ENCODE measurements around the gene TMEM145. TPM values are rescaled to one million over a fixed set of nuclear protein-coding genes. Genes with fewer than 3 reads are reported as not detected.

Gene TMEM145
- total RNA-seq, 6 experiments from 2014 or later: 0.10 to 0.16 (median 0.12) TPM; not detected in 3

GRCh38 chr19:42303101-42303464 lies 10.0 kb upstream of the TMEM145 start:
- Histone ChIP-seq H3K4me3 (no peak overlapping the region), H3K27me3 (no peaks in the 10 kb centered on the region), H3K4me1 (peaks cover 0 to 7% (median 0%) of the 10 kb centered on the region in 4 donors), H3K27ac (no peak overlapping the region), H3K36me3 (no peaks in the 10 kb centered on the region), H3K9me3 (no peaks in the 10 kb centered on the region)
- WGBS (ENCODE audit: insufficient coverage, low coverage, low lambda C conversion rate, missing lambda C conversion rate): 90% methylated on average over 9 of the region's 11 CpGs
- no peak for ATAC-seq
- no peak for TF ChIP-seq CTCF (IDR thresholded peaks at IDR 0.05)
- TF ChIP-seq POLR2A (IDR thresholded peaks at IDR 0.05): no peak
- intact Hi-C loops (cut with DNase I): no loop called here
- no peak for DNase-seq

- no peaks in the 10 kb centered on the region for H3K9me3 ChIP-seq
- H3K36me3 ChIP-seq: no peaks in the 10 kb centered on the region
- intact Hi-C loops (cut with DNase I): no loop called here
- 69% methylated on average over 8 of the region's 8 CpGs for WGBS (ENCODE audit: insufficient coverage, low coverage, low lambda C conversion rate, missing lambda C conversion rate)
- H3K4me3 ChIP-seq: no peak overlapping the region
- no peaks in the 10 kb centered on the region for H3K4me1 ChIP-seq
- no peaks in the 10 kb centered on the region for H3K27me3 ChIP-seq
- TF ChIP-seq POLR2A (IDR thresholded peaks at IDR 0.05) (no peak), CTCF (IDR thresholded peaks at IDR 0.05) (no peak)
- ATAC-seq (no peak), DNase-seq (no peak)
- H3K27ac ChIP-seq: no peak overlapping the region
These were observed 9.2 kb upstream of the TMEM145 start for GRCh38 chr19:42303876-42304275.

DNA sequence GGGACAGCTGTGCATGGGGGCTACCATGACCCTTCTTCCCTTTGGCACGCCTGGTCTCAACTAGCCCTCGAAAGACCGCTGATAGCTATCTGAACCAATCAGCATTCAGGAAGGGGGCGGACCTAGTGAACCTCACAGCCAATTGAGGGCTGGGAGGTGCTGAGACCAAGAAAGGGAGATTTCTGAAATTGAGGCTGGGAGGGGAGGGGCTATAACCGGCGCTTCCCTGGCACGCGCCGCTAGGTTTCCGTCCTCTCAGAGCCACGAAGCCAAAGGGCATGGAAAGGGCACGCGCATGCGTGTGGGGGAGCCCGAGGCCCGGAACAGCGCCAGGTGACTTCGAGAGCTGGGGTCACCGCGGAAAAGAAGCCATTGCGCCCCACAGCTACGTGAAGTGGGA lies 6.5 kb upstream of the TMEM145 start:
- Histone ChIP-seq H3K9me3 (no peaks in the 10 kb centered on the region), H3K4me3 (no peak overlapping the region), H3K27me3 (no peaks in the 10 kb centered on the region), H3K36me3 (no peaks in the 10 kb centered on the region), H3K27ac (no peak overlapping the region), H3K4me1 (no peaks in the 10 kb centered on the region)
- DNase-seq (no peak), ATAC-seq (peak in 2 of 4 donors; percentile 10 to 28)
- 90% methylated on average over 4 of the region's 22 CpGs for WGBS (ENCODE audit: insufficient coverage, low coverage, low lambda C conversion rate, missing lambda C conversion rate)
- TF ChIP-seq CTCF (IDR thresholded peaks at IDR 0.05): no peak
- TF ChIP-seq POLR2A (IDR thresholded peaks at IDR 0.05): no peak
- intact Hi-C loops (cut with DNase I): no loop called here

DNA sequence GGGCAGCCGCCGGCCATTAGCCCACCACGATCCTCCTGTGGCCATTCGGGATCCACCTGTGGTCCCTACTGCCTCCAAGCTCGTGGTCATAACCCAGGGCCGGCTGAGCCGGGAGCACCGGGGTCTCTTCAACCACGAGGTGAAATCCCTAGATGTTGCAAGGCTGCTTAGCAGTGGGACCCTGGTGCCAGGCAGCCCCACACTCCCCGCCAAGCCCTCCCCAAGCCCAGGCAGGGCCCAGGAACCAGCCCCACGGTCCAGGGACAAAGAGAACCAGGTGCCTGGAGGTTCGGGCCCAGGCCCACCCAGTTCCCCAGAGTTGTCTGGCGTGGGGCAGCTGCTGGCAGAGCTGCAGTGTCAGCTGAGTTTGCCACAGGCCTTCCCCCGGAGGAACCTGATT lies 3.4 kb upstream of the TMEM145 start:
- no CpG with 5 or more reads among the region's 14 CpGs for WGBS (ENCODE audit: insufficient coverage, low coverage, low lambda C conversion rate, missing lambda C conversion rate)
- no peak for ATAC-seq
- no peaks in the 10 kb centered on the region for H3K9me3 ChIP-seq
- TF ChIP-seq CTCF (IDR thresholded peaks at IDR 0.05): no peak
- TF ChIP-seq POLR2A (IDR thresholded peaks at IDR 0.05): no peak
- no peaks in the 10 kb centered on the region for H3K27me3 ChIP-seq
- H3K27ac ChIP-seq: no peak overlapping the region
- DNase-seq: no peak
- intact Hi-C loops (cut with DNase I): no loop called here
- peaks cover 0 to 6% (median 0%) of the 10 kb centered on the region in 4 donors for H3K4me1 ChIP-seq
- no peak overlapping the region for H3K4me3 ChIP-seq
- H3K36me3 ChIP-seq: no peaks in the 10 kb centered on the region

DNA sequence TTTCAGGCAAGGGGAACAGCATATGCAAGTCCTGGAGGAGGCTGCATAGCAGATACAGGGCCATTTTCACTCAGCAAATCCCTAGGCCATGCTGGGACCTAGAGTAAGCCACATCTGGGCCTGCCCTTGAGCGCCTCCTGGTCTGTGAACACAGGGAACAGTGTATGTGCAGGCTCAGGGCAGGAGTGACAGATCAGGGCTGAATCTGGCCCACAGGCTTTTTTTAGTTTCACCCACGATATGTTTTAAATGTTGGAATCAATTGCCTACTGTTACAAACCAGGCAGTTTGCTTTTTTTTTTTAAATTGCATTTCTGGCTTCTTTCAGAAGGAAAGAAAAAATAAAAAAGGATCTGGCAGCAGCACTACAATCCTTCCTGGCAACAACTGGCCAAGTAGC lies 1.5 kb upstream of the TMEM145 start:
- no peaks in the 10 kb centered on the region for H3K27me3 ChIP-seq
- intact Hi-C loops (cut with DNase I): no loop called here

More for the DNA sequence above, 1.5 kb upstream of the TMEM145 start:
- H3K4me1 ChIP-seq: peaks cover 0 to 6% (median 0%) of the 10 kb centered on the region in 4 donors
- TF ChIP-seq CTCF (IDR thresholded peaks at IDR 0.05): no peak
- no peak for TF ChIP-seq POLR2A (IDR thresholded peaks at IDR 0.05)
- no peak for ATAC-seq
- no peak overlapping the region for H3K27ac ChIP-seq
- WGBS (ENCODE audit: insufficient coverage, low coverage, low lambda C conversion rate, missing lambda C conversion rate): 56% methylated on average over 1 of the region's 2 CpGs
- no peak overlapping the region for H3K4me3 ChIP-seq
- no peaks in the 10 kb centered on the region for H3K36me3 ChIP-seq
- no peak for DNase-seq
- no peaks in the 10 kb centered on the region for H3K9me3 ChIP-seq
